Middle frontal gyrus (tissue), 1 donor: ENCODE results near the gene OR13J1.

Source experiments
- DNase-seq: peaks from one replicate; pipeline ENCODE4 v3.0.0-alpha.2; 2015; ENCODE audit warnings: low spot score; ENCODE audit errors: extremely low spot score

Gene OR13J1

DNA sequence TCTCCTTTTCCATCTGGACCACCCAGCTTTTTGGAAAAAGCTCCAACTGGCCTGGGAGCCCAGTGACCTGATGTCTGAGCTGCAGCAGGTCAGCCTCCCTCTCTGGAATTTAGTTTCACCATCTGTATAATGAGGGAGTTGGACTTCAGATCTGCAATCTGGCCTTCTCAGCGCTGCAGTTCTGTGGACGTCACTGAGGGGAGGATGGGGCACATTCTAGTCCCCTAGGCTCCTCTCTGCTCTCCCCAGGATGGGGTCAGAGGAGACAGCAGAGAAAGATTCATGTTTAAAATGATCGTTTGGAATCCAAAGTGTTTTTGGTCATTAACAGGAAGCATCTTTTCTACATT is 10.2 kb downstream of the OR13J1 start:
- no peak for DNase-seq

DNA sequence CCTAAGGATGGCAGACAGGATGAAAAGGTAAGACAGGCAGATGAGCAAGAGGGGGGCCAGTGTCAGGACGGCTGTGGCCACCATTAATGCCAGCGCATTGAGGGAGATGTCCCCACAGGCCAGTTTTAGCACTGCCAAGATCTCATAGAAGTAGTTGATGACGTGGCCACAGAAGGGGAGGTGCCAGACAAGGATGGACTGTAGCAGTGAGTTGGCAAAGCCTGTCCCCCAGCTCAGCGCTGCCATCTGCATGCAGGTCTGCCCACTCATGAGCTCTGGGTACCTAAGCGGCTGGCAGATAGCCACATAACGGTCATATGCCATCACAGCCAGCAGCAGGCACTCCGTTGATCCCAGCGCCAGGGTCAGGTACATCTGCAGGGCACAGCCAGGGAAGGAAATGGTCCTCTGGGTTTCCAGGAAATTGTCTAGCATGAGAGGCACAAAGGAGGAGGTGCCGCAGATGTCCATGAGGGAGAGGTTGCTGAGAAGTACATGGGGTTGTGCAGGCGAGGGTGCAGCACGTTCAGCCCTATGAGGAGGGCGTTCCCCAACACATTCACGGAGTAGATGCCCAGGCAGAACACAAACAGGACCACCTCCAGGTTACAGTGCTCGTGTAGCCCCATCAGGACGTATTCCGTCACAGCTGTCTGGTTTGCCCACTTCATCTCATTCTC is 10.8 kb downstream of the OR13J1 start:
- DNase-seq: no peak

DNA sequence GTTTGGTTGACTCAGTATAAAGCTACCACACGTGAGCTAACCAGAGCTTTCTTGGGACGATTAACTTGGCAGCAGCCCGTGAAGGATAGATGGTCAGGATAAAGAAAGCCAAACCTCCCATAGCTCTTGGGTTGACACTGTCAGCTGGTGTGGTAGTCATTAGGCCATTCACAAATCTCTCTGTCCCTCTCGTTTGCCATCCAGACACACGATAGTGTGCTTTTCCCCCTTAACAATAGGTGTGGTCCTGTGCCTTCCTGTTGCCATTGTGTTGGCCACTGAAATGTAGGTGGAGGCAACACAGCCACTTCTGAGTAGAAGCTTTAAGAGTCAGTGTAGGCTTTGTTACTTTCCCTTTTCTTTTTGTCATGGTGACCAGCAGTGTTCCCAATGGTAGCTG is 11.7 kb downstream of the OR13J1 start:
- DNase-seq: no peak

- DNase-seq: no peak
These were observed 13.3 kb downstream of the OR13J1 start for GRCh38 chr9:35856882-35857281.

- DNase-seq: no peak
These were observed 14.0 kb downstream of the OR13J1 start for GRCh38 chr9:35856206-35856605.

GRCh38 chr9:35854091-35854762 is 16.0 kb downstream of the OR13J1 start:
- no peak for DNase-seq

DNA sequence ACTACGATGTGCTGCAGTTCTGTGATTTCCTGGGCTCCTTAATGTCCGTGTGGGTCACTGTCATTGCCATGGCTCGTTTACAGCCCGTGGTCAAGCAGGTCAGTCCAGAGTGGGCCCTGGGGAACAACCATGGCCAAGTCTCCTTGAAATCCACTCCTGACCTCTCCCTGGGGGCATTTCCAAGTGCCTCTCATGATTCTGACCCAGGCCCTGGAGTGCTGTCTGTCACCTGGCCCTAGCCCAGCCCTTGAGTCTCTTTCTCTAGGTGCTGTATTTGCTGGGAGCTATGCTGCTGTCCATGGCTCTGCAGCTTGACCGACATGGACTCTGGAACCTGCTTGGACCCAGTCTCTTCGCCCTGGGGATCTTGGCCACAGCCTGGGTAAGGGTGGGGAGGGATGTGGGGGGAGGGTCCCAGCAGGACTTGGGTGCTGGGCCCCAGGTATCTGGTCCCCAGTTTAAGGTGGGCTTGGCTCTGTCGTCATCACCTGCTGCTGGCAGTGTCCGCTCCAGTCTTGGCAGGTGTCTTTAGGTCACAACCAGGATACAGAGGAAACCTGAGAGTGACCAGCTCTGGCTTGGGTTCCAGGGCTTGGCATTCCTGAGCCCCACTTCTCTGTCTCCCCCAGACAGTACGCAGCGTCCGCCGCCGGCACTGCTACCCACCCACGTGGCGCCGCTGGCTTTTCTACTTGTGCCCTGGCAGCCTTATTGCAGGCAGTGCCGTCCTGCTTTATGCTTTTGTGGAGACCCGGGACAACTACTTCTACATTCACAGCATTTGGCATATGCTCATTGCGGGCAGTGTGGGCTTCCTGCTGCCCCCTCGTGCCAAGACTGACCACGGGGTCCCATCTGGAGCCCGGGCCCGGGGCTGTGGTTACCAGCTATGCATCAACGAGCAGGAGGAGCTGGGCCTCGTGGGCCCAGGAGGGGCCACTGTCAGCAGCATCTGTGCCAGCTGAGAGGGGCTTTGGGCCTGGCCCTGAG is 17.0 kb downstream of the OR13J1 start:
- DNase-seq: no peak

DNA sequence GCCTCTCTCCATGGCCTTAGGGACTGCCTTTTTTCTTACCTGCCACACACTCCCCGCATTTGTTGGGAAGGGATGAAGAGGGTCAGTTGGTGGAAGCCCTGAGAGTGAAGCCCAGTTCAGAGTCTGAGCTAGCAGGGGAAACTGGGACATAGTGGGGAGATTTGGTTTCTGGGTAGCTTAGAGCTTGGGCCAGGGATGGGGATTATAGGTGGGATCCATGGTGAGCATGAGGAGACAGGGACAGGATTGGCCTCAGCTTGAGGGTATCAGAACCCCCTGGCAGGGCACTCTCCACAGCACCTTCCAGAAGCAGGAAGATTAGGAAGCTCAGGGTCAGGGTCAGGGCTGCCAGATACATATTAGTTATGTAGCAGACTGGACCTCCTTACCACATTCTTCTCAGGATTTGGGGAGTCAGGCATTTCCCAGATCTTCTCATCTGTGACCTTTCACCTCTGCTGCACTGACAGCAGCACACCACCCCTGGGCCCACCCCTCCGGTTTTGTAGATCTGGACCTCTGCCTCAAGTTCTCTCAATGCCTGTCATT is 17.9 kb downstream of the OR13J1 start:
- no peak for DNase-seq

DNA sequence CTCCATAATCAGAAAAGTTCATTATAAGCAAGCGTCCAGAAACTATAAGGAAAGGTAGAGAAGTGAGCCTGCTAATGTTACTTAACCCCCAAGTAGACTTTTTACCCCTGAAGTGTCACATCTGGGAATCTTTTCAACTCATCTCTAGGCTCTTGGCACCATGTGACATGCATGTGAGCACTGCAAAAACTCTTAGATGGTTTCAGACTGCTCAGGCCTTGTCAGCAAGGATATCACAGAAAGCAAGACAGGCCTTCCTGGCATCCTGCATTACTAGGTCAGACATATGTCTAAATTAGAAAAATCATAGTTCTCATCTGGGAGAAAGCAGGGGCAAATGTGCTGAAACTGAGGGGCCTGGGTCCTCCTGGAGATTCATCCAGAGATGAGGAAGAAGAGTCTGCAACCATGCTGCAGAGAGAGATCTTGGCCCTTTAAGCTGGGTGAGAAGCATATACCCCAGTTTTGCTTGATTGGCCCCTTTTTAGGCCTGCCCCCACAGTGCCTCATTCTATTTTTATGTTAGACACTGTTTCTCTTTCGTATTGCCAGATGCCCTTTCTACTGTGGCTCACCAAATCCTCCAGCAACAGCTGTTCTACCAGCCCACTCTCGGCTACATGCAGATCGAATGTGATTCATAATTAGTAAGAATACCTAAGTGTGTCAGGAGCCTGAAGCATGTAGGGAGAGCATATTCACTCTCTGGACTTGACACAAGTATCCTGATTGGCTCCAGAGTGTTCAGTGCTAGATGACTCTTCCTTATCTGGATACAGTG is 22.2 kb downstream of the OR13J1 start:
- DNase-seq: peak; percentile 75

- no peak for DNase-seq
These were observed 24.1 kb downstream of the OR13J1 start for GRCh38 chr9:35845824-35846771.

DNA sequence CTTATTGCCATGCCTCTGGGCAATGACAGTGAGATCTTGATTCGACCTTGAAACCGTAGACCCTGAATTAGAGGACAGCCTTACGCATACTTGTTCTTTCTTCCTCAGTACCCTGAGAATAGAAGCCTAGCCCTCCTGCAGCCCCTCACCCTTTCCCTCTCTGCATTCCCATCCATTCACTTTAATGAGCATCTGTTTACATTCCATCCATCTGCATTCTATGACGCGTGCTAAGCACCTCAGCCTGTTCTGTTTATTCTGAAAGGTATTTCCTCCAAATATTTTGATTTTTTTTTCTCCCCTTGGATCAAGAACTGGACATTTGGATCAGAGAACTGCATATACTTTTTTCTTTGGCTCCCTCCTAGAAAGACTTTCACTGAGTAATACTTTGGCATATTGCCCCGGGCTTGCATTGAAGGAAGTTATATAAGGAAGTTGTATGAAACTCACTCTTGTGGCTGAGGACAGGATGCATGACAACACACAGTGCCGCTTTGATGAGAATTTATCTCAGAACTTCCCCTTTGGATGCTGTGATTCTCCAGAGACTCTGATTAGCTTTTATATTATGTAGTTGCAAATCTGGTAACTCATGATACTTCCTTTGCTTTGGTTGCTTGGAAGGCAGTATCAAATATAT is 25.5 kb downstream of the OR13J1 start:
- DNase-seq: peak; percentile 54

DNA sequence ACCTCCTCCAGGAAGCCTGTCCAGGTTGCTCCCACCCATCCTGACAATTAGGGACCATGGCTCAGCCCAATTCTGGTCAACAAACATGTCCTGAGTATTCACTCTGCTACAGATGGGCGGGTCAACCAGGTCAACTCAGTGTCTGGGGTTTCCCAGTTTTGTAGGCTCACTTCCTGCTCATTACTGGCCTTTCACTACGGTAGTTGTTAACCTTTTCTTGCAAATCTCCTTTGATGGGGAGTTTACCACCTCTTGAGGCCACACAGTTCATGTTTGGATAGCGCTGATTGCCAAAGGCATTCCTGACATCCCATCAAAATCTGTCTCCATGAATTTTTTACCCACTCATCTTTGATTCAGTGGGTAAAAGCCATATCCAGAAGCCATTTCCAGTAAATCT is 27.4 kb downstream of the OR13J1 start:
- no peak for DNase-seq

GRCh38 chr9:35842020-35842745 is 28.0 kb downstream of the OR13J1 start:
- DNase-seq: no peak

DNA sequence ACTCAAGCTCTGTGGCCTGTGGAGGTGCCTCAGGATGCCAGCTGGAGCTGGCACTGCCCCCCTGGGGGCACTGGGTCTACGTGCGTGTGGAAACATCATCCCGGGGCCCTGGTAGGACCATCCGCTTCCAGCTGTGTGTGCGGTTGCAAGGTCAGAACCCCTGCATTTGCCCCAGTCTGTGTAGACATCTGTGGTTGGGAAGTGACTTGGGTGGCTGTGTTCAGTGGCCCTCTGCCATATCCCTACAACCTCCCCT is 28.6 kb downstream of the OR13J1 start:
- DNase-seq: no peak

- DNase-seq: no peak
These were observed 29.1 kb downstream of the OR13J1 start for GRCh38 chr9:35840881-35841644.

DNA sequence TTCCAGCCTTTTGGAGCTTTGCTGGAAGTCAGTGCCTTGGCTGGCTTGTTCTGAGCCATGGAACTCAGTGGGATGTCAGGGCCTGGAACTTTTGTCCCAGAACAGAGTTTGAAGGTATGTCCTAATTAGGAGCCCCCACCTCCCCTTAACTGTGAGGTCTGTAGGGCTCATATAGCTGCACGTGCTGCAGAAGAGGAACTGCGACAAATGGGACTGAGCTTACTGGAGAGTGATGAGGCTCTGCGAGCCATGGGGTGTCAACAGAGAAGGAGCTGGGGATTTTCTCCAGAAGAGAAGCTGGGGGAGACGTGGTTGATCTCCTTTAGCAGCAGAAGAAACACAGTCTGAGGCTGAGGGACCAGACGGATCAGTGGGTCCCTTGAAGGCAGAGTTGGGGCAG is 30.3 kb downstream of the OR13J1 start:
- DNase-seq: no peak

- no peak for DNase-seq
These were observed 33.6 kb downstream of the OR13J1 start for GRCh38 chr9:35836595-35836994.

DNA sequence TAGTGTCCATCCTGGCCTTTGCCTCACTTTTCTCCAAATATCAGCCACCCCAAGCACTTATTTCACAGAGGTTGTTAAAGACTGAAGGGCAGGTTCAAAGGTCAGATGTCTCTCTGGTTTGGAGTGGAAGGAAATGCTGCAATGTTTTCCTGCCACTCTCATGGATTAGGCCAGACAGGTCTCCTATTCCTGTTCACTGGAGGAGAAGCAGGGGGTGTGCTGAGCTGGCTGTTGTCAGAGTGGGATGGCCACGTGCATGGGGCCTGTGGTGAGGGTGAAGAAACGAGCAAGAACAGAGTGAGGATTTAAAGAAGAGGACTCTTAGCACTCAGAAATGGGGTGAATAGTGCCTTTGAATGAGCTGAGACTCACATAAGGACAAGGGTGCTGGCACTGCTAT is 34.4 kb downstream of the OR13J1 start:
- DNase-seq: no peak
